Kidney epithelial cell (primary cell): ENCODE measurements around the gene UTP11. TPM values are rescaled to one million over a fixed set of nuclear protein-coding genes. Genes with fewer than 3 reads are reported as not detected.
"Not testable (repeated sequence)": the region's sequence is repeated elsewhere in the genome, so short reads cannot be mapped to it uniquely, and the experiment has no call there.

ENCODE experiments used
- DNase-seq: peaks from one replicate; pipeline ENCODE4 v3.0.0-alpha.2; 2010; ENCODE audit warnings: low read depth
- H3K27me3 ChIP-seq: 2 replicates; pipeline ENCODE4 v1.6.0; 2011; ENCODE audit warnings: low read length; ENCODE audit not compliant: control insufficient read depth, insufficient read depth
- H3K36me3 ChIP-seq: 2 replicates; pipeline ENCODE4 v1.5.1; 2011; ENCODE audit warnings: low read length; ENCODE audit not compliant: control insufficient read depth, insufficient read depth
- H3K4me3 ChIP-seq: 2 replicates; pipeline ENCODE4 v1.5.1; 2011; ENCODE audit warnings: low read depth, mild to moderate bottlenecking, control low read depth, low read length
- CTCF ChIP-seq: IDR thresholded peaks from 2 replicates; pipeline ENCODE4 v1.5.1; 2011; ENCODE audit warnings: mild to moderate bottlenecking, moderate library complexity, low read length, control low read depth, inconsistent platforms; ENCODE audit not compliant: insufficient read depth, poor library complexity, severe bottlenecking
- total RNA-seq: library from RNA; depleted of rRNA; stranded (reverse); fragments of >200 nt; gene quantifications from 2 replicates; pipeline ENCODE4 v1.2.3, GENCODE V29; 2015

UTP11 gene
- total RNA-seq, 1 donor from 2014 or later = 62.3 TPM

- H3K27me3 ChIP-seq = no peaks in the 10 kb centered on the region
- TF ChIP-seq CTCF = no peak
- H3K4me3 ChIP-seq = no peak overlapping the region
- H3K36me3 ChIP-seq = no peaks in the 10 kb centered on the region
- no peak for DNase-seq
These were observed 19.0 kb downstream of the UTP11 start for GRCh38 chr1:38031513-38031866.

GRCh38 chr1:38032992-38033391 lies 20.5 kb downstream of the UTP11 start:
- not testable (repeated sequence) for DNase-seq, H3K36me3 ChIP-seq, H3K27me3 ChIP-seq, H3K4me3 ChIP-seq

- H3K4me3 ChIP-seq = no peak overlapping the region
- H3K36me3 ChIP-seq = no peaks in the 10 kb centered on the region
- DNase-seq = no peak
- H3K27me3 ChIP-seq = no peaks in the 10 kb centered on the region
- no peak for TF ChIP-seq CTCF
These were observed 22.3 kb downstream of the UTP11 start for GRCh38 chr1:38034871-38035270.

GRCh38 chr1:38037221-38037939 lies 24.8 kb downstream of the UTP11 start:
- Histone ChIP-seq H3K4me3 (no peak overlapping the region), H3K27me3 (peaks cover 10% of the 10 kb centered on the region), H3K36me3 (no peaks in the 10 kb centered on the region)
- DNase-seq = no peak
- TF ChIP-seq CTCF = peak; percentile 24

DNA sequence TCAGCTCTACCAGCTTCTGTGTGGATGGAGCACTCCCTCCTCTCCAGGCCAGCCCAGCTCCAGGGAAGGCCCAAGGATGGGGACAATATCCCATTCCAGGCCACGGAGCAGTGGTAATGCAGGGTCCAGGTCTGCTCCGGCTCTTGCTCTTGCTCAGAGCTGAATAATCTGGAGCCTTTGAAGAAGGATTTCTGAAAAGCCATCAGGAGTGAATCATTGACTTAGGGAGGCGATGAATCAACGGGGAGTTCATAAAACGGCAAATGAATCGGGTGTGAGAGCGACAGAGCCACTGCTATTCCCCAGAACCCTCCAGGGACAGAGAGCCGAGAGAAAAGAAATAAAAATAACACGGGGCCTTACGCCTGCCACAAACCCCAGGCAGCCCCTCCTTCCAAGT lies 26.3 kb downstream of the UTP11 start:
- H3K4me3 ChIP-seq = no peak overlapping the region
- no peaks in the 10 kb centered on the region for H3K36me3 ChIP-seq
- peak; percentile 82 for DNase-seq
- TF ChIP-seq CTCF = no peak
- H3K27me3 ChIP-seq = peaks cover 21% of the 10 kb centered on the region

- H3K27me3 ChIP-seq = peaks cover 27% of the 10 kb centered on the region
- no peak for TF ChIP-seq CTCF
- no peaks in the 10 kb centered on the region for H3K36me3 ChIP-seq
- H3K4me3 ChIP-seq = no peak overlapping the region
- DNase-seq = no peak
These were observed 27.0 kb downstream of the UTP11 start for GRCh38 chr1:38039331-38040088.
